DOHH2 (cell line): Measurements from ENCODE around the gene CERS6.

Experiments used
- EZH2phosphoT487 ChIP-seq: fragments of 200-600 bp; sonication (generic); IDR thresholded peaks from 2 replicates; pipeline ENCODE4 v1.6.1; 2017; ENCODE audit warnings: borderline replicate concordance, mild to moderate bottlenecking, antibody characterized with exemption, low read length, moderate library complexity, mixed read lengths
- TF ChIP-seq, protein P1 (sequence below): fragments of 200-600 bp; sonication (generic); IDR thresholded peaks from one replicate; pipeline ENCODE4 v1.5.1; 2014; ENCODE audit warnings: antibody characterized with exemption, mild to moderate bottlenecking, low read depth, low read length; ENCODE audit not compliant: poor library complexity, severe bottlenecking

DNA sequence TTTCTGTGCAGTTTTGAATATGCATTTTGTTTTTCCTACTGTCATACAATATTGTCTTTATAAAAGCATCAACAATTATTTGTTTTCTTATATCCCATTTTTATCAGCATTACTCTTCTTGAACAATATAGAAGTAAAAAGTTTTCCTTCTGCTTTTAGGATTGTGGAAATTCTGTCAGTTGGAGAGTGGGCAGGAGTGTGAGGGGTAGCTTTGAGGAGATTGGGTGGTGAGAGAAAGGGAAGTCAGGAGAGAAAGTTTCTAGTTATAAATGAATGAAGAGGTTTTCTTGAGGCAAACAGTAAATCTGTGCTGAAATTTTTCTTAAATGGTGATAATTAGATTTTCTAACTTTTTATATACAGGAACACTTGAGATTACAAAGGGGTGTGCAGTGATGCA lies 194.7 kb downstream of the CERS6 start:
- TF ChIP-seq, protein P1, sequence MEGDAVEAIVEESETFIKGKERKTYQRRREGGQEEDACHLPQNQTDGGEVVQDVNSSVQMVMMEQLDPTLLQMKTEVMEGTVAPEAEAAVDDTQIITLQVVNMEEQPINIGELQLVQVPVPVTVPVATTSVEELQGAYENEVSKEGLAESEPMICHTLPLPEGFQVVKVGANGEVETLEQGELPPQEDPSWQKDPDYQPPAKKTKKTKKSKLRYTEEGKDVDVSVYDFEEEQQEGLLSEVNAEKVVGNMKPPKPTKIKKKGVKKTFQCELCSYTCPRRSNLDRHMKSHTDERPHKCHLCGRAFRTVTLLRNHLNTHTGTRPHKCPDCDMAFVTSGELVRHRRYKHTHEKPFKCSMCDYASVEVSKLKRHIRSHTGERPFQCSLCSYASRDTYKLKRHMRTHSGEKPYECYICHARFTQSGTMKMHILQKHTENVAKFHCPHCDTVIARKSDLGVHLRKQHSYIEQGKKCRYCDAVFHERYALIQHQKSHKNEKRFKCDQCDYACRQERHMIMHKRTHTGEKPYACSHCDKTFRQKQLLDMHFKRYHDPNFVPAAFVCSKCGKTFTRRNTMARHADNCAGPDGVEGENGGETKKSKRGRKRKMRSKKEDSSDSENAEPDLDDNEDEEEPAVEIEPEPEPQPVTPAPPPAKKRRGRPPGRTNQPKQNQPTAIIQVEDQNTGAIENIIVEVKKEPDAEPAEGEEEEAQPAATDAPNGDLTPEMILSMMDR, result no peak
- no peak for TF ChIP-seq EZH2phosphoT487
